ENCODE data around the gene MICALL1.

Gene MICALL1

DNA sequence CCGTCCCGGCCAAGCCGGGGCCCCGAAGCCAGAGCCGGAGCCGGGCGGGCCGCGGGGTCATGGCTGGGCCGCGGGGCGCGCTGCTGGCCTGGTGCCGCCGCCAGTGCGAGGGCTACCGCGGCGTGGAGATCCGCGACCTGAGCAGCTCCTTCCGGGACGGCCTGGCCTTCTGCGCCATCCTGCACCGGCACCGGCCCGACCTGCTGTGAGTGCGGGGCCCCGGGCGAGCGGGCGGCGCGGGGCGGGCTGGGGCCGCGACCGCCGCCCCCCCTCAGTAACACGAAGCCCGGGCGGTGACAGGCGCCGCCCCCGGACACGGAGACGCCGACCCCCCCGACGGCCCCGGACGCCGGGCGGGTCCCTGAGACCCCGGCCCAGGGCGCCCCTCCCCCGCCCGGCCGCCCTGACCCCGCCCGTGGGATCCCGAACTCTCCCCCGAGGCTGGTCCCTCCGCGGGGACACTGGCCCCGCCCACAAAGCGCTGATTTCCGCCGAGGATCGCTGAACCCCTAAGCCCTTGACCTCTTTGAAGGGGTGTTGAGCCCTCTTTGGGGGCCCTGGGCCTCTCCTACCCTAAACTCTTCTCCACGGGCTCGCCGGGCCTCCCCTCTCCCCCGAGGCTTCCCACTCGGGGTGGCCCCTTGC, 389 bp downstream of the MICALL1 start:
- DNase-seq = no peak

DNA sequence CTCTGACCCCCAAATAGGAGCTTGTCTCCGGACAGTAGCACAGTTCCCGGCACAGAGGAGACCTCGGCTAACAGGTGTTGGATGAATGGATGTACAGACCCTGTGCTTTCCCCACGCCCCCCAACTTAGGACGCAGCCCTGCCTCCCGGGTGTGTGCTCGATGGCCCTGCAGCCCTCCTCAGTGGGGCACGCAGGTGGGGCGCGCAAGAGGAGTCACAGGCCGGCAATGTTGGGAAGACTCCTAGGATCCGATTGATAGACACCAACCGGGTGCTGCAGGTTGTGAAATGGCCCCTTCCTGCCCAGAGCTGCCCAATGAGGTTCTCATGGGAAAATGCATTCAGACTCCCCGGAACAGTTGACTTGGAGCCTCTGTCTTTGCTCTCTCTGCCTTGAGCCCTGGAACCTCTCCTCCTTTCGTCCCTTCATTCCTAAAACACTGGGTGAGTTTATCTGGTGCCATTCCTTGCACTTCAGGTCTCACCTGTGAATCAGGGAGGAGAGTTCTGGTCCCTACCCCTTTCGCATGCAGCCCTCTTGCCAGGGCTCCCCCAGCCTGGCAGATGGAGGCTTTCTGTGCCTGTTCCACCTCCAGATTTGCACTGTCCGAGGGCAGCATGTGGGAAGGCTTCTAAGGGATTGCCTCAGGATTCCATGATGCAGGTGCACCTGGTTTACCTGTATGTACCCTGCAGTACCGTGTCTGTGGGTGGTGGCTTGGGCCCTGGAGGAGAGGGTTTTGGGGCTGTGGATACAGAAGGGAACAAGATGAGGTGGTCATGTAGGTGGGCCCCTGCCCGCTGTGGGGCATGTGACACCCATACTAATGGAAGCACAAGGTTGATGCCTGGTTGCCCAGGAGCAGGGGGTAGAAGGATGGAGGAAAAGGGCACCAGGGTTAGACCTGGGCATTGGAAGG, 1.2 kb downstream of the MICALL1 start:
- peak in 1 of 2 experiments; percentile 8 for DNase-seq

DNA sequence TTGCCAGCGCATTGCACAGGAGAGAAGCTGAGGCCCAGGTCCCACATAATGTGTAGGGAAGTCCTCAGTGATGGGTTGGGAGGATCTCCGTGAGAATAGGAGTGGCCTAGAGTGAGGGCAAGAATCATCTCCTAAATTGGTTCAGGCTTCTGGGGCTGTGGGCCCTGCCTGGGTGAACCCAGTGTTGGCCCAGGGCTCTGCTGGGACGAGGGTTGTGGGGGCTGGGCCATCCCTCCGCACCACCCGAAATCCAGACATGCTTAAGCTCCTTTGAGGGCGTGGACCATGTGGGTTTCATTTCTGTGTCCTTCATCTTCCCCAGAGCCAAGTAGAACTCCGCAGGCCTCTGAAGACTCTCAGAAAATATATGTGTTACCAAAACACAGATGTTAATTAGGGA, 3.7 kb downstream of the MICALL1 start:
- DNase-seq = no peak

DNA sequence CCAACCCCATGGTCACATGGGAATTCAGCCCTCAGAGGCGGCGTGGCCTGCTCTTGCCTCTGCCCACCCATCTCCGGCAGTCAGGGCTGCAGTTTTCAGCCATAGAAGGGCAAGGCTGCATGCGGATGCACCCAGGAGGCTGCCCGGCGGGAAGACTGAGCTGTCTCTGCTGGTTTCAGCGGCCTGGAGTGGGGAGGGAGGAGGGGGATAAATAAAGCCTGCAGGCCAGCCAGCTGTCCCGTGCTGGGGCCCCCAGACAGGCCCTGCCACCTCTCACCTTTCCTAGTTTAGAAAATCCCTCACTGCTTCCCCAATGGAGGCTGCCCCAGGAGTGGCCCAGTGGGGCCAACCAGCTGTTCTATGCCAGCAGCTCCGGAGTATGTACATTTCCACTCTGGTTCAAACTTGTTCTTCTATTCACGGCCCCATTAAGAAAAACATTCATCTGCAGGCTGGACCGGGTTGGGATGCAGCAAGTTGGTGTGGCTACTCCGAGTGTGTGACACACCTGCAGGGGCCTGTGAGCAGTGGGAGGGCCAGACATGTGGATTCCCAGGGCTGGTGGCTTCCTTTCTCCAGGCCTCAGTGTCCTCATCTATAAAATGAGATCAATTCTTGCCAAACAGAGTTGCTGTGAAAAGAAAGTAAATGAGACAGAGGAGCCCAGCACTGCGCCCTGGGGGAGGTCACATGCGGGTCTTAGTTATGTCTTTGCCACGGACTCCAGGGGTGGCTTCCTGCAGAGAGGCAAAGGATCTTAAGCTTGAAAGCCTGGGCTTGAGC, 5.0 kb downstream of the MICALL1 start:
- DNase-seq = no peak

DNA sequence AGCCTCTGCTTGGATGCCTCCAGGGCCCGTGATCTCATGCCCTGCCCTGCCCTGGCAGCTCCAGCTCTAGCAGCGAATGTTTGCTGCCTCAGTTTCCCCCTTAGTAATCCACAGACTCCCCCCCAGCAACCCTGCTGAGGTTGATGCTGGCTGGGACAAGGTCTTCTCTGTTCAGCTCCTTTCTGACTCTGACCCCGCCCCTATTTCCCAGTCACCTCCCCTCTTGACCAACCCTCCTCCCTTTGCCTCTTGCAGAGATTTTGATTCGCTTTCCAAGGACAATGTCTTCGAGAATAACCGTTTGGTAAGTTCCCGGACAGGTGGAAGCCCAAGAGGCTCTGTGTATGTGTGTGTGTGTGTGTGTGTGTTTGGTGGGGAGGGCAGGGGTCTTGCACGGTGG, 5.6 kb downstream of the MICALL1 start:
- DNase-seq = no peak

DNA sequence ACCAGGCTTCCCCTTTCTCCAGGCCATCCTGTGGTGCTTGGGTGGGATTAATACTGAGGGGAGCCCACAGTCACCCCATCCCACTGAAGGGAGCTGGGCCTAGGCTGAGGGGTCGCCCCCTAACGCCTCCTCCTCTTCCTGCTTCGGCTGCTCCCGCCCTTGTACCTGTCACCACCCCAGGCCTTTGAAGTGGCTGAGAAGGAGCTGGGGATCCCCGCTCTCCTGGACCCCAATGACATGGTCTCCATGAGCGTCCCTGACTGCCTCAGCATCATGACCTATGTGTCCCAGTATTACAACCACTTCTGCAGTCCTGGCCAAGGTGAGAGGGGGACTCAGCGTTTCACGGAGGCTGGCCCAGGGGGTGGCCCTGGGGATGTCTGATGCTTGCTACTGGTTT, 6.1 kb downstream of the MICALL1 start:
- no peak for DNase-seq

DNA sequence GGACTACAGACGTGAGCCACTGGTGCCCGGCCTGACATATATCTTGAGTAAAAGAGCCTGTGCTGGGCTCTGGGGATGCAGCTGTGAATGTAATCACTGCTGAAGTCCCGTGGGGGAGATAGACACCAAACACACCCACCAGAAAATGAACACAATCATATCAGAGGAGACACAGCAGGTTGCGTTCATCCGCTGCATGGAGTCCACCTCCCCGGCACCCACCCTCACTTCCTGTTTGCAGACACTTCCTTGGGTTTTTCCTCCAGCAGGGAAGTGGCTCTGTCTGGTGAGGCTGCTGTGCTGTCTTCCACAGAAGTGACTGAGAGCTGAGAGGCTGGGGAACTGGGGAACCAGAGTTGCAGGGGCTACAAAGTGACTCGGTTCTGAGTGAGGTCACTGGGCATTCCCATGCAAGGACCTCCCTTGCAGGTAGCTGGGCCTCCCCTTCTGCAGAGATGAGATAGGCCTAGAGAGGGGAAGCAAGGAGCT, 7.2 kb downstream of the MICALL1 start:
- no peak for DNase-seq

DNA sequence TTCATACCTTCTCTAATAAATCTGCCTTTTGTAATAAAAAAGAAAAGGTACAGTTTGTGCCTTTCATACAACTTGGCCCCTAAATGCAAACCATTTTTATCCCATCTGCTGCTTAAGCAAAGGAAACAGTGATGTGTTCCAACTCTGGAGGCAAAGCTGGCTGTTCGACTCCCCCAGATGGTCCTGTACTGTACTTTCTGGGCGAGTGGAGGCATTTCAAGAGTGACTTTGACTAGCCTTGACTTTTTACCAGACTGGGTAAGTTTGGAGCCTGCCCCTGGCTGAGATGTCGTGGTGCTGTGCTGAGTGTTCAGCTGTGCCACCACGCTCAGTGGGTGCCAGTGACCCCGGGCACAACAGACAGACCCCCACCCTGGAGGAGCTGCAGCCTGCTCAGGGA, 10.2 kb downstream of the MICALL1 start:
- no peak for DNase-seq

DNA sequence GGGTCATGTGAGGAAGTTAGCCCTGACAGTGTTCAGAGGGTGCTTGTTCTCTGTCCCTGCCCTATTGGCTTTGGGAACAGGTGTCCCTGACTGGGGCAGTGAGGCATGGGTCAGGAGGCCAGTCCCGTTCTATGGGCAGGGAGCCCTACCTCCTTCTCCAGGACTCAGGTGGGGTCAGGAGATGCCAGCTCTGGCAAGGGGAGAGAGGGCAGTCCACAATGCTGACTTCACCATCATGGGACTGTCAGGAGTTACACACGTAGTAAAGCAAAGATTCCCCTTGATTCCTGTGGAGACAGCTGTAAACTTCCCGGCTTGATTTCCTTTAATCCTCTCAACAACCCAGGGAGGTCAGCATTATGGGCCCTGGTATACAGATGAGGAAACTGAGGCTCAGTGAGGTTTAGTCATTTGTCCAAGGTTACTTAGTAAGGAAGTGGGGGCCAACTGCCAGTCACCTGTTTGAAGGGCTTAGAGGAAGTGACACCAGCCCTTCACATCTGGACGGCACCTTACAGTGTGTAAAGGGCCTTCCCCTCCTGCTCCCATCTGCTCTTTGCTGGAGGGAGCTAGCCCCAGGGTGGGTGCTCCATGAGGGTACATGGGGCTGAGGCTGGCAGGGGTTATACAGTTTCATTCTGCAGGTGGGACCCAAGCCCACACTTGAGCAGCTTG, 11.9 kb downstream of the MICALL1 start:
- DNase-seq = no peak

DNA sequence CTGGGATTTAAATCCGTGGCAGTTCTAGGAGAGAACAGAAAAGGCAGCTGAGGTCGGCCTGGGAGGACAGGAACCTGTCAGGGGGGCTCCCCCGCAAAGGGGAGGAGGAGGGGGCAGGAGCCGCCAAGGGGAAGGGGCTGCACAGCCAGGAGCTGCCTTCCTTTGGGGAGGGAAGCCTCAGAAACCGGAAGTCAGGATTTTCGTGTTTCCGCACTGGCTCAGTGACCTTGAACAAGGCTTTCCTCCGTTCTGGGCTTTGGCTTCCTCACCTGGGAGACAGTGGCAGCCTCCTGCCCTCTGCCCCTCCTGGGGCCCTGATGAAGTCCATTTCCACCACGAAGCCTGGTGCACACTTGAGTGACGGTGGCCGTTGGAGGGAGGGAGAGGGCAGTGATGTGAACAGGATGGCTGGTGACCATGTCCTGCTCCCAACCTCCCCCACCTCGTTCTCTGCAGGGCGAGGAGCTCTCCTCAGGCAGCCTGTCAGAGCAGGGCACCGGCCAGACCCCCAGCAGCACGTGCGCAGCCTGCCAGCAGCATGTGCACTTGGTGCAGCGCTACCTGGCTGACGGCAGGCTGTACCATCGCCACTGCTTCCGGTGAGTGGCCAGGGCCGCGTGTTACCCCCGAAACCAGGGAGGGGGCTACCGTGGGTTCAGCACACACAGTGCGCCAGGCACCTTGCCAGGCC, 12.6 kb downstream of the MICALL1 start:
- DNase-seq = no peak

DNA sequence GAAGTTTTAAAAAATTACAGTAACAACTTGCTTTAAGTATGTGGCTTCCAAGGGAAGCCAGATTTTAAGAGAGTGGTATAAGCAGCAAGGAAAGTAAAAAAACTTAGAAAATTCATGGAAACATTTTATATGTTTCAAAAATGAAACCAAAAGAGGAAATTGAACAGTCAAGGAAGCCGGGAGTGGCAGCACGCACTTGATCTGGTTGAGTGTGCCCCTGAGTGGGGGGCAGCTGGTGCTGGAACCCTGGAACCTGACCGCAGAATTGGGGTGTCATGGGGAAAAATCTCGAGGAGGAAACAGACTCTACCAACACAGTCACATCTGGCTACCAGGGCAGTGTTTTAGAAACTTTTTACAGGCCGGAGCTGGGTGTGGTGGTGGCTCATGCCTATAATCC, 14.0 kb downstream of the MICALL1 start:
- DNase-seq = no peak

DNA sequence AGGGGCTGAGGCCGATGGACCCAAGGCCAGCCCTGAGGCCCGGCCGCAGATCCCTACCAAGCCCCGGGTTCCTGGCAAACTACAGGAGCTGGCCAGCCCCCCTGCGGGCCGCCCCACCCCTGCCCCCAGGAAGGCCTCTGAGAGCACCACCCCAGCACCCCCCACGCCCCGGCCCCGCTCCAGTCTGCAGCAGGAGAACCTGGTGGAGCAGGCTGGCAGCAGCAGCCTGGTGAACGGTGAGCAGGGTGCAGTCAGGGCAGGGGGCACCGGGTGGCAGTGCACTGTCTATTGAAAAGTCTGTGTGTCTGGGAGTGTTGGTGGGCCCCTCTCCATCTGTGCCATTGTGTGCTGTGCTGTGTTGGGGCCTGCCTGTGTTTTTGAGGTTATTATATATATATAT, 16.1 kb downstream of the MICALL1 start:
- DNase-seq = no peak

DNA sequence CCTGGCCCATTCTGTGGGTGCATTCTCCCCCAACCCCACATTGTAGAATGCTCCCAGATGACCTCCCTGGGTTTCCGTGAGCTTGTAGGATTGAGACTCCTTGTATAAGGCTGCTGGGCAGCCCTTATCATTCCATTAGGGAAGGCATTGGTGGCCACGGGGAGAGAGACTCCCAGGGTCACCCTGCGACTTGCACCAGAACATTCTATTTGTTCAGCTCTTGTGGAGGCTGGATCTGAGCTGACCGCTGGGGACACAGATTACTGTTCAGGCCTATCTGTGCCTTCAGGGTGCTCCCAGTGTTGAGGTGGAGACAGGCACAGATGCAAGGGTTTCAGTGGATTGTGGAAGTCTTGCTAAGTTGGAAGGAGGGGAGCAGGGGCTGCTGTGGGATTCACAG, 17.8 kb downstream of the MICALL1 start:
- DNase-seq = no peak

DNA sequence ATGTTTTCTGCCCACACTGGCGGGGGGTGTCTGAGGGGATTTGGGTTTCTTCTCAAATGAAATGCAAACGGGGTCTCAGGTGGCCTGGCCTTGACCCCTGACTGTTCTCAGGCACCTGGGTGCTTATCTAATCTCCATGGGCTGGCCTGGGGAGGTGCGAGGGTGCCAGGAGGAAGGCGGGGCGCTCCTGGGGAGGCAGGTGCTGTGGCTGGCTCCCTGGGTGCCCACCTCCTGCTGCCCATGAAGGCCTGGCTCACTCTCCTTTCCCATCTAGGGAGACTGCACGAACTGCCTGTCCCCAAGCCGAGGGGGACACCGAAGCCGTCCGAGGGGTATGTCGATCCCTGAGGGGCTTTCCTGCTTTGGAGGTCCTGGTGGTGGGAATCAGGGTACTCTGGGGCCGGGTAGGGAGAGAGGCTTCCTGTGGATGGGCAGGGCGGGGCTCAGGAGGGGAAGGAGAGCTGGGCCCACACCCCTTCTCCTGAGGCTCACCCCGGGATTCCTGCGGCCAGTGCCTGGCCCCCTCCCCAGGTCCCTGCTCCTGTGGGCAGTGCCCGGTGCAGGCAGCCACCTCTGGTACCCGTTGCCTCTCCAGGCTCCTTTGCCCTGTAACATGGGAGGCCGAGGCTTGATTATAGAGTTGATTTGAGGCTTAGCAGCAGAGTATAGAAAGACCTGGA, 18.4 kb downstream of the MICALL1 start:
- DNase-seq = no peak

DNA sequence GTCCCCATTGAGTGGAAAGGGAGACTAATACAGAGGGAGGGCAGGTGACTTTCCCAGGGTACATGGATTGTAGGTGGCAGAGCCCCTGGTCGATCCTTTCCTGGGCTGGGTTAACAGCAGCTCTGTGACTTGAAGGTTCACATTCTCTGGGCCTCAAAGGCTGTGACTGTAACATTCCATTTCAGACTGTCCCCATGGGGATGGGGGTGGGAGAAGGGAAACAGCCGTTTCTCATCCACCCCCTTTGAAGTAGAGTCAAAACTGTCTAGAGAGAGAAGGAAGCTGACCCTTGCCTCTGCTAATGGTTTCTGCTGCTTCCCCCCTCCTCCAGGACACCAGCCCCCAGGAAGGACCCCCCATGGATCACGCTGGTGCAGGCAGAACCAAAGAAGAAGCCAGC, 19.2 kb downstream of the MICALL1 start:
- DNase-seq = no peak

DNA sequence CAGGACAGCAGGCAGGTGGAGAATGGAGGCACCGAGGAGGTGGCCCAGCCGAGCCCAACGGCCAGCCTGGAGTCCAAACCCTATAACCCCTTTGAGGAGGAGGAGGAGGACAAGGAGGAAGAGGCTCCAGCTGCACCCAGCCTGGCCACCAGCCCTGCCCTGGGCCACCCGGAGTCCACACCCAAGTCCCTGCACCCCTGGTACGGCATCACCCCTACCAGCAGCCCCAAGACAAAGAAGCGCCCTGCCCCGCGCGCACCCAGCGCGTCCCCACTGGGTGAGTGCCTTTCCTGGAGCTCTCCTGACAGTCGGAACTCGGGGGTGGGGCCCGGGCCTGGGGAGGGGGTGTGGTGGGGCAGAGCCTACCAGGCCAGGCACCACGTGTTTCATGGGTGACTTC, 19.7 kb downstream of the MICALL1 start:
- DNase-seq = no peak

DNA sequence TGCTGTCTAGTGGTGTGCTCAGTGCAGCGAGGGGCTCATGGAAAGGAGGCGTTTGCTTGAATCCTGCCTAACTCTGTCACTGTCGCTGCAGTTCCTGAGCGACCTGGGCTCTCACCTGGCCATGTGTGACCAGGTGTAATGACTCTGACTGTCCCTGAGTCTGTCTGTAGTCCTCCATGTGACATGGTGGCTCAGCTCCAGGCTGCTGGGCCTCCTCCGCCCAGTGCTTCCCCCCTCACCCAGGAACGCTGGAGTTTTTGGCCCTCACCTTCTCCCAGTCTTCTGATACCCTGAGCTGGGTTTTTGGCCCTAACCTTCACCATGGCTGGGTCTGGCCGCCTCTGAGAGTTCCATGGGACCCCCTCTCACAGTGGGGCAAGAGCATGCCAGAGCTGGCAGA, 20.3 kb downstream of the MICALL1 start:
- no peak for DNase-seq

DNA sequence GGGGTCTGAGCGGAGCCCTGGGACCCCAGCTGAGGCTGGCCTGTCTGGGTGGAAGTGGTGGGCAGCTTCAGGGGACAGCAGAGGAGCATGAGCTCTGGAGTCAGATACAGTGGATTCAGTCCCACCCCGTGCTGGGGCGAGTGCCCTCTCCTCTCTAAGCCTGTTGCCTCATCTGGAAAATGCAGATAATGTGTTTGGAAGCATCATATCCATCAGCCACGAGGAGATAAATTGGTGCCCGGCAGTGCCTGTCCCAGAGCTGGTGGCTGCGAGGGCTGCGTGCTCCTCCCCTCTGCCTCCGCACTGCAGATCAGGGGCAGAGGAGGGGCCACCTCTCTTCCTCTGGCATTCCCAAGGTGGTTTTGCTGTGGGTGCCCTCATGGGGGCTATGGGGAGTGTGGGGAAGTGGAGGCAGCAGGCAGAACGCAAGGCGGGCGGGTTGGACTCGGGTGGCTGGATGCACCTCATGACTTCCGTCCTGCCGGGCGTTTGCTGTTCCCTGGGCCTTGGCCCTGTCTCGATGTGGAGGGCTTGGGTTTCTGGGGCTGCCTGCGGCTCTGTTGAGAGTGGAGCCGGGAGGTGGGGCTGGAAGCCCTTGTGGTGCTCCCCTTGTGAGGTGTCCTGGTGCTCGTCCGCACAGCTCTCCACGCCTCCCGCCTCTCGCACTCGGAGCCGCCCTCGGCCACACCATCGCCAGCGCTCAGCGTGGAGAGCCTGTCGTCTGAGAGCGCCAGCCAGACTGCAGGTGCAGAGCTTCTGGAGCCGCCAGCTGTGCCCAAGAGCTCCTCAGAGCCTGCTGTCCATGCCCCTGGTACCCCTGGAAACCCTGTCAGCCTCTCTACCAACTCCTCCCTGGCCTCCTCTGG, 20.9 kb downstream of the MICALL1 start:
- no peak for DNase-seq

DNA sequence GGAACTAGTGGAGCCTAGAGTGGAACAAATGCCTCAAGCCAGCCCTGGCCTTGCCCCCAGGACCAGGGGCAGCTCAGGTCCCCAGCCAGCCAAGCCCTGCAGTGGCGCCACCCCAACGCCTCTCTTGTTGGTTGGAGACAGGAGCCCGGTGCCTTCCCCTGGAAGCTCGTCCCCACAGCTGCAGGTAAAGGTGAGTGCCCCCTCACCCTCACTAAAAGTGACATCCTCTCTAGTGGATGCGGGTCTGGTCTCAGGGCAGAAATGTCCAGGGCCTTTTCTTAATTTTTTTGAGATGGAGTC, 21.5 kb downstream of the MICALL1 start:
- DNase-seq = no peak

DNA sequence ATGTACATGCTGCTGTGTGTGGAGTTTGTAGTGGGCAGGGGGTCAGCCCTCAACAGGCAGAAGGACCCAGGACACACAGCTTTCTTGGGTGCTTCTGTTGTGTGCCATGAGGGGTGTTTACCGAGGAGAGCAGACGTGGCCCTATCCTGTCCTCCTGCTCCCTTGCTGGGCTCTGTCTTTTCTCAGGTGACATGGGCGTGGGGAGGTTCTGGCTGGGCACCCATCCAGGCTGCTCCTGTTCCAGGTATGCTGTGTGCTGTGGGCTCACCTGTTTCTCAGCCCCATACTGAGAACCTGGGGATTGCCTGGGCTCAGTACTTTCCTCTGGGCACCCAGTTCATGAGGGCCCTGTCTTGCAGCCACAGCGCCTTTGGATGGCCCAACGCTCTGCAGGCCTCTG, 23.3 kb downstream of the MICALL1 start:
- no peak for DNase-seq

Data from AML-193 (cell line).